Adrenal gland (tissue), 5 donors: Measurements from ENCODE around the gene ZNF438.

Source experiments
- POLR2A ChIP-seq, 2 donors: fragments of 450-650 bp; IDR thresholded peaks; one replicate each; pipeline ENCODE4 v1.6.1; 2017; ENCODE audit warnings: antibody characterized with exemption in 2 of 2, mild to moderate bottlenecking in 2 of 2, moderate library complexity in 1 of 2
- TF ChIP-seq, protein P1 (sequence below), 6 experiments: fragments of 450-650 bp in 4 of 6; fragments of 200-600 bp in 2 of 6; sonication (generic) in 1 of 6; IDR thresholded peaks; 1 replicate in 5 of 6; 2 replicates in 1 of 6; pipeline versions ENCODE4 v1.5.1 to v1.8.0; 2016 to 2021; ENCODE audit warnings: antibody characterized with exemption in 6 of 6, mild to moderate bottlenecking in 2 of 6, moderate library complexity in 1 of 6
- donor health status: DM: no; HTN: no; CAD: no.

DNA sequence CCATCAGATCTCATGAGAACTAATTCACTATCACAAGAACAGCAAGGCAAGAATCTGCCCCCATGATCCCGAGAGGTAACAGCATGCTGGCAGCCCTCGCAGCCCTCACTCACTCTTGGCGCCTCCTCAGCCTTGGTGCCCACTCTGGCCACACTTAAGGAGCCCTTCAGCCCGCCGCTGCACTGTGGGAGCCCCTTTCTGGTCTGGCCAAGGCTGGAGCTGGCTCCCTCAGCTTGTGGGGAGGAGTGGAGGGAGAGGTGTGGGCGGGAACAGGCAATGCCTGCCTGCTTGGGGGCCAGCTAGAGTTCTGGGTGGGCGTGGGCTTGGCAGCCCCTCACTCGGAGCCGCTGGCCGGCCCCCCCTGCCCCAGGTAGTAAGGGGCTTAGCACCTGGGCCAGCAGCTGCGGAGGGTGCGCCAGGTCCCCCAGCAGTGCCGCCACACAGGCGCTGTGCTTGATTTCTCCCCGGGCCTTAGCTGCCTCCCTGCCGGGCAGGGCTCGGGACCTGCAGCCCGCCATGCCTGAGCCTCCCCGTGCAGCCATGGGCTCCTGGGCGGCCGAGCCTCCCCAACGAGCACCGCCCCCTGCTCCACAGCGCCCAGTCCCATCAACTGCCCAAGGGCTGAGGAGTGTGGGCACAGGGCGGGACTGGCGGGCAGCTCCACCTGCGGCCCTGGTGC lies 24.0 kb upstream of the ZNF438 start:
- TF ChIP-seq POLR2A (IDR thresholded peaks at IDR 0.05): no peak
- TF ChIP-seq, protein P1, sequence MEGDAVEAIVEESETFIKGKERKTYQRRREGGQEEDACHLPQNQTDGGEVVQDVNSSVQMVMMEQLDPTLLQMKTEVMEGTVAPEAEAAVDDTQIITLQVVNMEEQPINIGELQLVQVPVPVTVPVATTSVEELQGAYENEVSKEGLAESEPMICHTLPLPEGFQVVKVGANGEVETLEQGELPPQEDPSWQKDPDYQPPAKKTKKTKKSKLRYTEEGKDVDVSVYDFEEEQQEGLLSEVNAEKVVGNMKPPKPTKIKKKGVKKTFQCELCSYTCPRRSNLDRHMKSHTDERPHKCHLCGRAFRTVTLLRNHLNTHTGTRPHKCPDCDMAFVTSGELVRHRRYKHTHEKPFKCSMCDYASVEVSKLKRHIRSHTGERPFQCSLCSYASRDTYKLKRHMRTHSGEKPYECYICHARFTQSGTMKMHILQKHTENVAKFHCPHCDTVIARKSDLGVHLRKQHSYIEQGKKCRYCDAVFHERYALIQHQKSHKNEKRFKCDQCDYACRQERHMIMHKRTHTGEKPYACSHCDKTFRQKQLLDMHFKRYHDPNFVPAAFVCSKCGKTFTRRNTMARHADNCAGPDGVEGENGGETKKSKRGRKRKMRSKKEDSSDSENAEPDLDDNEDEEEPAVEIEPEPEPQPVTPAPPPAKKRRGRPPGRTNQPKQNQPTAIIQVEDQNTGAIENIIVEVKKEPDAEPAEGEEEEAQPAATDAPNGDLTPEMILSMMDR (IDR thresholded peaks at IDR 0.05): no peak
